Epithelial cell of esophagus (primary cell): ENCODE results near the gene GNG12.

Source experiments
- DNase-seq: peaks from one replicate; pipeline ENCODE4 v3.0.0; 2010; ENCODE audit warnings: low read depth
- H3K4me3 ChIP-seq: 2 replicates; pipeline ENCODE4 v1.5.1; 2011; ENCODE audit warnings: mild to moderate bottlenecking, low read length, control low read depth
- TF ChIP-seq, protein P1 (sequence below): IDR thresholded peaks from 2 replicates; pipeline ENCODE4 v1.5.1; 2011; ENCODE audit warnings: low read depth, mild to moderate bottlenecking, low read length, control low read depth, inconsistent platforms; ENCODE audit not compliant: insufficient read depth; ENCODE audit errors: missing control alignments

Gene GNG12

GRCh38 chr1:67843746-67844145, 10.5 kb upstream of the GNG12 start:
- DNase-seq: no peak
- TF ChIP-seq, protein P1, sequence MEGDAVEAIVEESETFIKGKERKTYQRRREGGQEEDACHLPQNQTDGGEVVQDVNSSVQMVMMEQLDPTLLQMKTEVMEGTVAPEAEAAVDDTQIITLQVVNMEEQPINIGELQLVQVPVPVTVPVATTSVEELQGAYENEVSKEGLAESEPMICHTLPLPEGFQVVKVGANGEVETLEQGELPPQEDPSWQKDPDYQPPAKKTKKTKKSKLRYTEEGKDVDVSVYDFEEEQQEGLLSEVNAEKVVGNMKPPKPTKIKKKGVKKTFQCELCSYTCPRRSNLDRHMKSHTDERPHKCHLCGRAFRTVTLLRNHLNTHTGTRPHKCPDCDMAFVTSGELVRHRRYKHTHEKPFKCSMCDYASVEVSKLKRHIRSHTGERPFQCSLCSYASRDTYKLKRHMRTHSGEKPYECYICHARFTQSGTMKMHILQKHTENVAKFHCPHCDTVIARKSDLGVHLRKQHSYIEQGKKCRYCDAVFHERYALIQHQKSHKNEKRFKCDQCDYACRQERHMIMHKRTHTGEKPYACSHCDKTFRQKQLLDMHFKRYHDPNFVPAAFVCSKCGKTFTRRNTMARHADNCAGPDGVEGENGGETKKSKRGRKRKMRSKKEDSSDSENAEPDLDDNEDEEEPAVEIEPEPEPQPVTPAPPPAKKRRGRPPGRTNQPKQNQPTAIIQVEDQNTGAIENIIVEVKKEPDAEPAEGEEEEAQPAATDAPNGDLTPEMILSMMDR: no peak
- no peak overlapping the region for H3K4me3 ChIP-seq

DNA sequence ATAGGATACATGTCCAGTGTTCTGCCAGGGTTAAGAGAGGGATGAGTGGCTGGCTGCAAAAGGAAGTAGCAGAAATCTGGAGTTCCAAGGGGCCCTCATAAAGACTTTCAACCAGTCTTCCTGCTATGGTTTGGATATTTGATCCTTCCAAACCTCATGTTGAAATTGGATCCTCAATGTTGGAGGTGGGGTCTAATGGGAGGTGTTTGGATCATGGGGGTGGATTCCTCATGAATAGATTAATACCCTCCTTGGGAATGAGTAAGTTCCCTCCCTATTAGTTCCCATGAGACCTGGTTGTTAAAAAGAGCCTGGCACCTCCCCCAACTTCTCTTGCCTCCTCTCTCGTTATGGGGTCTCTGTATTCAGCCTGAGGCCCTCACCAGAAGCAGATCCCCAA, 10.1 kb upstream of the GNG12 start:
- TF ChIP-seq, protein P1: no peak
- no peak for DNase-seq

DNA sequence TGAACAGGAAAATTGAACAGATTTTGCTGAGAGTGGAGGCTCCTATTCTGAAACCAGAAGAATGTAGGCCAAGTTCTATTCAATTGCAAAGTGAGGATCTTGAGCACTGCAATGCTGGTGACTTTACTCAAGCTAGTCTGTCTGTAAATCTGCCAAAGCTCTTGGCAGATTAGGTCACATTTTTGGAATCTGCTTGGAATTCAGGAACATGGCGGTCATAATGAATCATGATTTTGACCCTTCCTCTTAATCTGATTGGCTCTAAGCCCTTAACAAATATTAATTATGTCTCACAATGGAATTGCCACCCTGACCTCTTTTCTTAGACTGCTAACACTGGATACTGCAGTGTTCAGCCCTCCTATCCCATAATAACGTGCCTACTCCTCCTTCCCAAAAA, 7.2 kb upstream of the GNG12 start:
- TF ChIP-seq, protein P1: no peak
- H3K4me3 ChIP-seq: no peak overlapping the region
- DNase-seq: peak; percentile 64

More for the DNA sequence above, 10.1 kb upstream of the GNG12 start:
- H3K4me3 ChIP-seq: no peak overlapping the region

DNA sequence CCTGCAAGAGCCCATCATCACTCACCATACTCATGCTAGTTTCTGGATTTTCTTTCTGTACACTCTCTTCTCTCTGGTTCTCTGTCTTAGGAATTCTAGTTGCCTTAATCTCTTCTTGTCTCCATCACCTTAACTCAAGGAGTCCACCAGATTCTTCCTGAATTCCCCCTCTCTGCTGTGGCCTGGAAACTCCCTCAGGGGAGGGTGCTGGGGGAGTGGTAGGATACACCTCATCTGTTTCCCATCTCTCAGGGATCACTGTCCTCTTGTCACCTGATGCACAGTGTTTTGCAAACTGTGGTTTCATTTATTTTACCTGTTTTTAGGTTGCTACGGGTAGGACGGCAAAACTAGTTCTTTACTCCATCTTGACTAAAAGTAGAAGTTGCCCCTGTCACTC, 6.6 kb upstream of the GNG12 start:
- no peak for DNase-seq
- TF ChIP-seq, protein P1: no peak
- no peak overlapping the region for H3K4me3 ChIP-seq

DNA sequence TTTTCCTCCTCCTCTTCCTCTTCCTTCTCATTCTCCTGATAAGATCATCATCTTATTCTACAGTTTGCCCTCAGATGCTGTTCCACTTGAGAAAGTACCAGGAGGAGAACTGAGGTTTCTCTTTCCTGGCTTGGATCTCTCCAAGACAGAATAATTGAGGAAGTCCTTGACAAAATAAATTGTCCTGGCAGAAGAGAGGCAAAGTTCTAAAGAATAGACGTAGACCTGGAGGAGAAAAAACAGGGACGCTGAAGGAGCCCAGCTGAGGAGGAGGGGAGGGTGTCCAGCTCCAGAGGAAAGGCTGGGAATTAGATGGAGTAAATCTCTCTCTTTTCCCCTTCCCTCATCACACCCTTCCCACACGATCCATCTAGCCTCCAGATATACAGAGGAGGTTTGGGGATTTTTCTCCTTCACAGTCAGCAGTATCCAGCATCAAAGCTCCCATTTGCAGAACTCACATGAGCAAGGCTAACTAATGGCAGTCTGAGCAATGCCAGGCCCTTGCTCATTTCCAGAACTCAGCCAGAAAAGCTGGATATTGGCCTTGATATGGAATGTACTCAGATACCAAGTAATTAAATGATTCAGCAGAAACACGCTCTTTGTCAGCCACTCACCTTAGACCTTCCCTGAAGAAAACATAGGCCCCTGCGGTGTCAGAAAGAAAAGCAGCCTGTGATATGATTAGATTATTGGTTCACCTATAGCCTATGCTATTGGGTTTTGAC, 5.1 kb upstream of the GNG12 start:
- TF ChIP-seq, protein P1: no peak
- H3K4me3 ChIP-seq: no peak overlapping the region
- DNase-seq: peak; percentile 60

DNA sequence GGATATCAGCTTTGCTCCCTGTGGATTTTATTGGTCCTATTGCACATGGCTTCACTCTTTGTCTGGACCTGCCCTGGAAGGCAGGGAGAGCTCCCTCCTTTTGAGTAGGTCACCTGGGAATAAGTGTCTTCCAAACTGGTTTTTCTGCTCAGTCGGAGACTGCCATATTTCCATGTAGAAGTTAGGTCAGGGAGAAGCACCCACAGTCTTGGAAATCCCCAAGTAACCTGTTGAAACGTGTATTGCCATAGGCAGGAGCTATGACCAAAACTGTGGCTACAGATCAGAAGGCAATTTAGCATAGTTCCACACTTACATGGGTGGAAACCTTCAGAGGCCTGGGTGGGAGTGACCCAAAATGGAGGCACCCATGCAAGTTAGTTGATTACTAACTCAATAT, 3.5 kb upstream of the GNG12 start:
- TF ChIP-seq, protein P1: no peak
- H3K4me3 ChIP-seq: no peak overlapping the region
- peak; percentile 99 for DNase-seq
